ENCODE data around the gene SORCS2. TPM values are rescaled to one million over a fixed set of nuclear protein-coding genes. Genes with fewer than 3 reads are reported as not detected.

SORCS2 gene
- total RNA-seq, 1 donor from 2014 or later: 3.0 TPM

DNA sequence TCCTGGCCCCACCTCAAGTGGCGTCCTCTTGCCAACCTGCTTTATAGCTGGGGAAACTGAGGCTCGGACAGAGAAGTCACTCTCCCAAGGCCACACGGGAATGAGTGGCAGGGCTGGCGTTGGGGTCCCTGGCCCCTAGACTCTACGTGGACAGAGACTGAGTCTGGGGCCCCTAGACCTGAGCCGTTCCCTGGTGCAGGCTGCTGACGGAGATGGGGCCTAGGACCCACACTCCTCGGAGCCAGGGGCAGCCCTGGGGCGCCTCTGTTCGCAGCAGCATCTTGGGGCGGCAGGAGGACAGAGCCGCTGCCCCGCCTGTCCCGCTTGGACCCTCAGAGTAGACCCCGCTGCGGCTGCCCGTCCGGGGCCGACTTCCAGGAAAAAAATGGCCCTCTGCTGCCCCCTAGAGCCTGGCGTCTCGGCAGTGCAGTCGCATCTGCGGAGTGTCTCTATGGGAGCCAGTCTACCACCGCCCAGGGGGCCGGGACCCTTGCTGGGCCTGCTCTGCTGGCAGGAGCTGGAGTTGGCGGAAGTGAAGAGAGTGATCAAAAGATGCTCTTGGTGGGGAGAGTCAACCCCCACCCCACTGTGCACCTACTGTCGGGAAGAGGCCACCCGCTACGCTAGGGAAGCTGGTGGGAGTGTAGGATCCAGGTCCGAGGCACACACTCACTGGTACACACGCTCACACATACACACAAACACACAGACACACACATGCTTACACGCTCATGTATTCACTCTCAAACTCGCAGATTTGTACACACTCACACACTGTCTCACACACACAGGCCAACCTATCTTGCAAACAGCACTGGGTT is 527.2 kb downstream of the SORCS2 start:
- H3K27me3 Mint-ChIP-seq (ENCODE audit: unreplicated experiment): peaks cover 43% of the 10 kb centered on the region
- TF ChIP-seq, protein P1, sequence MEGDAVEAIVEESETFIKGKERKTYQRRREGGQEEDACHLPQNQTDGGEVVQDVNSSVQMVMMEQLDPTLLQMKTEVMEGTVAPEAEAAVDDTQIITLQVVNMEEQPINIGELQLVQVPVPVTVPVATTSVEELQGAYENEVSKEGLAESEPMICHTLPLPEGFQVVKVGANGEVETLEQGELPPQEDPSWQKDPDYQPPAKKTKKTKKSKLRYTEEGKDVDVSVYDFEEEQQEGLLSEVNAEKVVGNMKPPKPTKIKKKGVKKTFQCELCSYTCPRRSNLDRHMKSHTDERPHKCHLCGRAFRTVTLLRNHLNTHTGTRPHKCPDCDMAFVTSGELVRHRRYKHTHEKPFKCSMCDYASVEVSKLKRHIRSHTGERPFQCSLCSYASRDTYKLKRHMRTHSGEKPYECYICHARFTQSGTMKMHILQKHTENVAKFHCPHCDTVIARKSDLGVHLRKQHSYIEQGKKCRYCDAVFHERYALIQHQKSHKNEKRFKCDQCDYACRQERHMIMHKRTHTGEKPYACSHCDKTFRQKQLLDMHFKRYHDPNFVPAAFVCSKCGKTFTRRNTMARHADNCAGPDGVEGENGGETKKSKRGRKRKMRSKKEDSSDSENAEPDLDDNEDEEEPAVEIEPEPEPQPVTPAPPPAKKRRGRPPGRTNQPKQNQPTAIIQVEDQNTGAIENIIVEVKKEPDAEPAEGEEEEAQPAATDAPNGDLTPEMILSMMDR (IDR thresholded peaks at IDR 0.05): peak; percentile 91

DNA sequence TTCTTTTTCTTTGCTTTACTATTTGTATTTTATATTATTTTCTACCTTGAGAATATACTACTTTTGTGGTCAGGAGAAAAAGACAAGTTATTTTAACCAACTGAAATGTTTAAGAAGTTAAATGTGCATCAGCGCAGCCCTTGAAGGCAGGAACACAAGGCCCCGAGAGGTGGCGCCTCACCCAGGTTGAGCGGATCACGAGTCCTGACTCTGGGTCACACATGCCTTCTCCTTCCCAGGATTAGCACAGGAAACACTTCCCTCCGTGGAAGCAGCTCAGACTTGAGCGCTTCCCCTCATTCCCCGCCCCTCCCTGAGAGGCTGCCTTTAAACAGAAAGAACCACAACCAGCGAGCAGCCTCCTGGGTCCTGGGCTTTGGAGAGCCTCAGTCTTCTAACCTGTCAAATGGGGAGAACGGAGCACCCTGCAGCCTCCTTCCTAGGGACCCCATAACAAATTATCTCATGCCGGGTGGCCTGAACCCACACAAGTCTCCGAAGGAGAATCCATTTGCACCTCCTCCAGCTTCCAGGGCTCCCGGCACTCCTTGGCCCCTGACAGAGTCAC is 529.7 kb downstream of the SORCS2 start:
- no peak for DNase-seq (ENCODE audit: extremely low spot score, unreplicated experiment)
- Mint-ChIP-seq H3K4me1 (ENCODE audit: unreplicated experiment) (no peaks in the 10 kb centered on the region), H3K36me3 (ENCODE audit: unreplicated experiment) (no peaks in the 10 kb centered on the region), H3K27me3 (ENCODE audit: unreplicated experiment) (peaks cover 34% of the 10 kb centered on the region), H3K9me3 (ENCODE audit: unreplicated experiment) (no peaks in the 10 kb centered on the region), H3K4me3 (ENCODE audit: unreplicated experiment) (no peak overlapping the region), H3K27ac (ENCODE audit: unreplicated experiment) (no peak overlapping the region)
- TF ChIP-seq, protein P1 (IDR thresholded peaks at IDR 0.05): peak; percentile 18

More for the DNA sequence above, 527.2 kb downstream of the SORCS2 start:
- Mint-ChIP-seq H3K9me3 (ENCODE audit: unreplicated experiment) (no peaks in the 10 kb centered on the region), H3K4me3 (ENCODE audit: unreplicated experiment) (no peak overlapping the region), H3K27ac (ENCODE audit: unreplicated experiment) (no peak overlapping the region), H3K36me3 (ENCODE audit: unreplicated experiment) (no peaks in the 10 kb centered on the region), H3K4me1 (ENCODE audit: unreplicated experiment) (no peaks in the 10 kb centered on the region)
- DNase-seq (ENCODE audit: extremely low spot score, unreplicated experiment): peak; percentile 91

DNA sequence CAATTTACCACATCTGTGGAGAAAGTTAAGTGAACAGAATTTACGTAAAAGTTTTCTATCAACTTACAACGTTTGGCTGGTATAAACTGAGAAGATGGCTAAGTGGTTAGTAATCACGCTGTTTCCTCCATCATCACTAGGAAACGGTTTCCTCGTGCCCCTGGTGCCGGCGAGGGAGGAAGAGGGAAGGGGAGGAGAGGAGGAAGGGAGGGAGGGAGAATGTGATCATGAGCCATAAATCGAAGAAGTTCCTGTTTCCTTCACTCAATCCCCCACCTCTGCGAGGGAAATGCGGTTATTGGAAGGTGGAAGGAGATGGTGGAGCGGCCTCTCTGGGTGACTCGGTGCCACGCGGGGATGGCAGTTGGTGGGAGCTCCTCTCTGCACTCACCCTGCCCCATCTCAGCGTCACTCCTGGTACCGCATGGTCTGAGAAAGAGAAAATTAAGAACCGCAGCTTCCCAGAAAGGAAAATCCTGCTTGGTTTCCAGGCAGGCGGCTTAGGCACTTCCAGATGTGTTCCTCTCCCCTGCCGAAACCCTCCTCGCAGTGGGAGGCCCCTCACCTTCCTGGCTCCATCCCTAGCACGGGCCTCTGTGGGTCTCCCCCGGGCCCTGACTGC is 530.5 kb downstream of the SORCS2 start:
- no peak for DNase-seq (ENCODE audit: extremely low spot score, unreplicated experiment)
- H3K27me3 Mint-ChIP-seq (ENCODE audit: unreplicated experiment): peaks cover 26% of the 10 kb centered on the region
- H3K27ac Mint-ChIP-seq (ENCODE audit: unreplicated experiment): no peak overlapping the region
- TF ChIP-seq, protein P1 (IDR thresholded peaks at IDR 0.05): no peak
- H3K9me3 Mint-ChIP-seq (ENCODE audit: unreplicated experiment): no peaks in the 10 kb centered on the region
- no peak overlapping the region for H3K4me3 Mint-ChIP-seq (ENCODE audit: unreplicated experiment)
- H3K36me3 Mint-ChIP-seq (ENCODE audit: unreplicated experiment): no peaks in the 10 kb centered on the region
- no peaks in the 10 kb centered on the region for H3K4me1 Mint-ChIP-seq (ENCODE audit: unreplicated experiment)

DNA sequence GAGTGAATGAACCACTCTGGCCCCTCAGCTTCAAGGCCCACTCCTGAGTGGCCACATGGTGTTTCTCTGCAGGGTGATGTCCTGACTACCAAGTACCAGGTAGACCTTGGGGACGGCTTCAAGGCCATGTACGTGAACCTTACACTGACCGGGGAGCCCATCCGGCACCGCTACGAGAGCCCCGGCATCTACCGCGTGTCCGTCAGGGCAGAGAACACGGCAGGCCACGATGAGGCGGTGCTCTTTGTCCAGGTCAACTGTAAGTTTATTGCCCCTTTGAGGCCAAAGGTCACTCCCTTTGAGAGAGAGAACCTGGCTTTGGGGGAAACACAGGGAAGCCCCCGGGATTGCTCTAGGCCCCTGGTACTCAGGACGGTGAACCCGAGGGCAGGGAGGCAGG is 531.3 kb downstream of the SORCS2 start:
- TF ChIP-seq, protein P1 (IDR thresholded peaks at IDR 0.05): no peak
- H3K36me3 Mint-ChIP-seq (ENCODE audit: unreplicated experiment): no peaks in the 10 kb centered on the region
- H3K9me3 Mint-ChIP-seq (ENCODE audit: unreplicated experiment): no peaks in the 10 kb centered on the region
- H3K27me3 Mint-ChIP-seq (ENCODE audit: unreplicated experiment): peaks cover 20% of the 10 kb centered on the region
- no peak overlapping the region for H3K27ac Mint-ChIP-seq (ENCODE audit: unreplicated experiment)
- DNase-seq (ENCODE audit: extremely low spot score, unreplicated experiment): no peak
- H3K4me1 Mint-ChIP-seq (ENCODE audit: unreplicated experiment): no peaks in the 10 kb centered on the region
- no peak overlapping the region for H3K4me3 Mint-ChIP-seq (ENCODE audit: unreplicated experiment)

DNA sequence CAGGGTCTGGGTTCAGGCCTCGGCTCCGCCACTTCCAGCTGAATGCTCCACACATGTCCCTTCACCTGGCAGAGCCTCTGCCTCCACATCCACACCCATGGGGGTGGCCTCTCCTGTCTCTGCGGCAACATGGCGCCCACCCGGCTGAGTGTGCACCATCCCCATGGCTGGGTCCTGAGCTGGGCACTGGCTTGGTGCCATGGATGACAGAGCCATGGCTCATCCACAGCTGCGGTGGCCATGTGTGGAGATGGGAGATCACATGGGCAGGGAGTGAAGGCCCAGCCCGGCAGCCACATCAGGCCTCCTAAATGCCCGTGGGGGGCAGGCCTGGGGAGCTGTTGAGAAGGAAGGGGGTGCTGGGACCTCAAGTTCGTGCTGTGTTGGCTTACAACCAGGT is 533.6 kb downstream of the SORCS2 start:
- Mint-ChIP-seq H3K4me1 (ENCODE audit: unreplicated experiment) (no peaks in the 10 kb centered on the region), H3K4me3 (ENCODE audit: unreplicated experiment) (no peak overlapping the region), H3K27me3 (ENCODE audit: unreplicated experiment) (peaks cover 13% of the 10 kb centered on the region), H3K9me3 (ENCODE audit: unreplicated experiment) (no peaks in the 10 kb centered on the region), H3K36me3 (ENCODE audit: unreplicated experiment) (no peaks in the 10 kb centered on the region), H3K27ac (ENCODE audit: unreplicated experiment) (no peak overlapping the region)
- DNase-seq (ENCODE audit: extremely low spot score, unreplicated experiment): no peak
- TF ChIP-seq, protein P1 (IDR thresholded peaks at IDR 0.05): no peak
